Measurements from ENCODE around the gene RNF187. TPM values are rescaled to one million over a fixed set of nuclear protein-coding genes. Genes with fewer than 3 reads are reported as not detected.

RNF187 gene
- total RNA-seq, 1 experiment from 2014 or later = 63.4 TPM

GRCh38 chr1:228456252-228457016 lies 30.7 kb upstream of the RNF187 start:
- Histone ChIP-seq H2BK20ac (ENCODE audit: low read depth, low read length, poor library complexity, severe bottlenecking) (no peak overlapping the region), H3K18ac (ENCODE audit: insufficient read length, low read depth, low read length) (no peak overlapping the region), H3K27ac (ENCODE audit: insufficient read length, low read depth, low read length) (no peak overlapping the region), H2AFZ (ENCODE audit: low read length) (no peak overlapping the region), H3K23me2 (ENCODE audit: insufficient read length, low read depth, low read length, poor library complexity, severe bottlenecking) (no peaks in the 10 kb centered on the region), H3T11ph (ENCODE audit: low read length) (no peak overlapping the region), H2BK5ac (ENCODE audit: insufficient read length, low read length) (no peak overlapping the region), H3K14ac (ENCODE audit: insufficient read depth, low read length) (no peak overlapping the region), H2BK12ac (ENCODE audit: insufficient read length, low read depth, low read length) (no peak overlapping the region), H3K79me2 (ENCODE audit: insufficient read depth, low read length) (no peaks in the 10 kb centered on the region), H4K8ac (replicated peaks; ENCODE audit: insufficient read length, low read depth, low read length) (no peak overlapping the region), H2BK15ac (ENCODE audit: low read depth, low read length) (no peak overlapping the region), H4K91ac (ENCODE audit: insufficient read length, low read depth, low read length) (no peak overlapping the region), H2BK120ac (ENCODE audit: low read depth, low read length, poor library complexity, severe bottlenecking) (no peak overlapping the region), H3K56ac (ENCODE audit: insufficient read length, low read depth, low read length) (no peak overlapping the region), H4K5ac (ENCODE audit: insufficient read length, low read depth, low read length) (no peak overlapping the region), H3K23ac (ENCODE audit: insufficient read length, low read depth, low read length) (no peak overlapping the region), H3K4me2 (ENCODE audit: insufficient read depth, insufficient read length, low read length) (peak overlapping the region; percentile 77), H3K27me3 (ENCODE audit: insufficient read depth, low read length) (peaks cover 2% of the 10 kb centered on the region; the same call in 1 of the 2 replicates), H3K4ac (ENCODE audit: low read depth, low read length) (no peak overlapping the region), H3K9me3 (ENCODE audit: control insufficient read depth, low read depth, low read length) (no peaks in the 10 kb centered on the region), H4K20me1 (ENCODE audit: control insufficient read depth, insufficient read depth, insufficient read length) (no peaks in the 10 kb centered on the region), H3K9ac (ENCODE audit: extremely low read depth, insufficient read length, low read length) (peak overlapping the region; percentile 40), H3K4me1 (ENCODE audit: insufficient read depth, low read length) (no peaks in the 10 kb centered on the region), H2AK5ac (ENCODE audit: insufficient read length, low read length) (no peak overlapping the region), H3K79me1 (ENCODE audit: insufficient read depth, low read depth, low read length, poor library complexity, severe bottlenecking) (no peaks in the 10 kb centered on the region)
- no peak overlapping the region for H3K27ac Mint-ChIP-seq
- peaks cover 4 to 8% (median 5%) of the 10 kb centered on the region in 3 experiments; a peak in 6 of 7 replicates for H3K36me3 Mint-ChIP-seq (ENCODE audit: insufficient read depth in 1 of 3, low read depth in 3 of 3)
- H3K9me3 Mint-ChIP-seq = no peaks in the 10 kb centered on the region; a peak in 1 of 5 replicates
- H3K4me3 Mint-ChIP-seq = peak overlapping the region; percentile 95 to 100
- H3K4me1 Mint-ChIP-seq = peaks cover 21 to 26% of the 10 kb centered on the region in 2 experiments
- no CpG with 5 or more reads among the region's 6 CpGs for WGBS (ENCODE audit: extremely low coverage, insufficient read length, low lambda C conversion rate)
- DNase-seq = no peak
- H3K27me3 Mint-ChIP-seq (ENCODE audit: low read depth) = peaks cover 29% of the 10 kb centered on the region
- TF ChIP-seq CTCF (conservative IDR thresholded peaks at IDR 0.05) = no peak

All from H9 (cell line).